HG03135 (cell line): Measurements from ENCODE around the gene TMTC1.
"Not testable (repeated sequence)": the region's sequence is repeated elsewhere in the genome, so short reads cannot be mapped to it uniquely, and the experiment has no call there.

Experiments
- ATAC-seq: cut with Tn5 transposase; IDR thresholded peaks from one replicate; pipeline ENCODE4 v1.9.1; 2021; ENCODE audit warnings: mild to moderate bottlenecking, moderate library complexity; ENCODE audit not compliant: unreplicated experiment

The TMTC1 gene

DNA sequence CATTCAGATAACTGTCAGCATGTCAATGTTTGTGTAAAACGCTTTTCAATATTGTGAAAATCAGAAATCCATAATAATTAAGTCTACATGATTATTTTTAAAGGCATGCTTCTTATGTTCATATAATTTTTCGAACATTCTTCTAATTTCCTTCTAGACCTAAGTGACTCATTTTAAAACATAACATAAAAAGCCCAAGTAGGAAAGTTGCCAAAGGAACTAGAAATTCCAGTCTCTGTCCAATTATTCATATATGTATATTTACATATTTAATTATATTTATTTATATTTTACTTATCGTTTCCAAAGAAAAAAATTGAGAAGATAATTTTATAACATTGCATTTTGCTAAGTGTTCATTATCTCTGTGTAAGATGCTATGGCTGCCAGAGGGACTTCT, 110.4 kb downstream of the TMTC1 start:
- ATAC-seq, result no peak

DNA sequence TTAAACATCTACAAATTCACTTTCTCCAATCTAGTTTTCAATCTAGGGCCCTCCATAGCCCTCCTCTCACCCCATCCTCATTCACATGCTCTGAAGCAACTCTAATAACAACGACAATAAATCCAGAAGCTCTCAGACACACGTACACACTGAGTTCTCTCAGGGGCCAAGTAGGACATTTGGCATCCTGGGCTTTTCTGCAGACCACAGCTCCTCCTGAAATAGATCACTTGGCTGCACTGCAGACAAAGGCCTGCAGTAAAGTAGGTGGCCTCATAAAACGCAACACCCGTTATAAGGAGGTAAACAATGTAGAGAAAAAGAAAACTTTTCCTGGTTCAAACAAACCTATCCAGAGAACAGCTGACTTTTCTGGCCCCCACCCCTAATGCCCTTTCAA, 111.2 kb downstream of the TMTC1 start:
- no peak for ATAC-seq

DNA sequence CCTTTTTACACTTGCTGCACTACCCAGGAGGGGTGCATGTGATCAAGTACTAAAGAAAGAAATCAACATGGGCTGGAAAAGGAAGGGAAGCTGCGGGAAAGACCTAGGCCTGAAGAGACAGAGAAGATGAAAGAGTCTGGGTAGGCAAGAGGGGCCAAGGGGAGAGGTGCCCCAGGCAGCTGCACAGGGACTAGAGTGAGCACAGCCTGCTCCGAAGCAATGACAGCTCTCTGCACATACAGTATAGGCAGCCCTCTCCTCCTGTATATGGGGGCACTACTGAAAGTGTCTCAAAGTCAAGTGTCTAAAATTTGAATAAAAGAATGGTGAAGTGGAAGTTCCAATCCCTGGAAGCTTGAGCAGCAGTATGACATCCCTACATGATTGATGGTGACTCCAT, 112.0 kb downstream of the TMTC1 start:
- ATAC-seq, result no peak

DNA sequence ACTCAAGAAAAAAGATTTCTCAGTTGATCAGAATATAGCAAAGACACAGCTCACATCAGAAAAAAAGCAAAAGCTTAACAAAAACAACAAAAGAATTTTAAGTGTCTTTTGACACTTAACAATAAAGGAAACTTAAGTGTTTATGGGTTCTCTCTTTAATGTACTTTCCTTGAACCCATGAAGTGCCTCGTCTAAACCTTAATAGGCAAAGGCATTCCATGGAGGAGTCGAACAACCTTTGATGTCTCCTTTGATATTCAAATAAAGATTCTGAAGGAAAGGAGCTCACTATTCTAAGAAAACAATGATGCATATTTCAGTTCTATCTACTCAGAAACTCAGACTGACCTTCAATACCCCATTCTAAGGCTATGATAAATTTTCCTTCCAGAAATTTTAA, 116.7 kb downstream of the TMTC1 start:
- no peak for ATAC-seq

GRCh38 chr12:29665107-29665506, 118.6 kb downstream of the TMTC1 start:
- ATAC-seq, result no peak

DNA sequence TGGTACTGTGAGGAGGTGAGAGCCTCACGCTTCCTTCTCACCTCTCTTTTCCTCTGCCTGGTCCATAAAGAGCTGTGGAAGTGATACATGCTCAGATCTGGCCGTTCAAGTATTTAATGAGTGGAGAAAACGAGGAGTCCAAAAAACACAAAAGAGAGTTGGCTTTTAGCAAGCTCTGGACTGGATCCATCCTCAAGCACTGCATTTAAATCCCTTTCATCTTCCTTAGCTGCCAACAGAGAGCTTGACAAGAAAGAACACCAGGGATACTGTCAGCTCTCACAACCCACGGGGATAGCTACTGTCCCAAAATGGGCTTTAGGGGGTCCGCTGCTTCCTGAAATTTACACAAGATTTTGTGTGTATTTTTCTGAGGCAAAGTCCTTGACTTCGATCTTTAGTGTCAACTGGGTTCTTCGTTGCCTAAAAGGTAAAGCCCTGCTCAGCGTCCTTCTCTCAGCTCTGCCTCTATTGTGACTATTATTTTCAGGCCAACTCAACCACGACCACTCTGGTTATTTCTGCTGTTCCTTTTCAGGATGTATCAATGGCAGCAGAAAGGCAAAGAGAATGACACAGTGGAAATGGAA, 120.9 kb downstream of the TMTC1 start:
- ATAC-seq, result no peak

GRCh38 chr12:29660847-29661246, 122.9 kb downstream of the TMTC1 start:
- ATAC-seq, result no peak

DNA sequence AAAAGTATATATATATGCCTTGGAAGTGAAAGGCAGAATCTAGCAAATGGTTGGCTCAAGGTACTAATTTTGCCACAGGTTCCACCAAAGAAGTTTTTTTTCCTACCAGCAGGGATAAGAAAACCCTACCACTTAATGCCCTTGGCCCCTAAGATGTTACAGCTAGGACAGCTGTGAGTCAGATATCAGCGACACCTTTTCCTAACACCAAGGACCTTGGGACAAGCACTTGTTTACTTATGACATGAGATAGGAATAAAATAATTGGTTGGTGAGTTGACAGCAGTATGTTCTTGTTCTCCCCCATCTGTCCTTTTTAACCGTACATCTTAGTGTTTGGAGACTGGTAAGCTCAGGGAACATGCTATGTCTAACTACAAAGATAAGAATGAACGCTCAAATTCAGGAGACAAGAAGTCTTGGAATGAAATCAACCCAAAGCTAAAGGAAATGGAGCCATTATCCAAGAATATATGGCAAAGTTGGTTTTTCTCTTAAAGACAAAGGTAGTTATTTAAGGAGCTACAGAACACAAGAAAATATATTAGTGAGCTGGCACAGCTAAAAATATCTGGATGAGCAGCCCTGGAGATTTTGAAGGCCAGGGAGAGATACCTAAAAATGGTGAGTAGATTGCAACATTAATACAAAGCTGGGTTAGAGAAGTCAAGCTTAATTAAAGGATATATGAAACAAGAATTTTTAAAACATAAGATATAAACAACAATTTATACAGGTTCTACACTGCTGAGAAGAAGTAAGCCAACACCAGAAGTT, 126.8 kb downstream of the TMTC1 start:
- no peak for ATAC-seq

DNA sequence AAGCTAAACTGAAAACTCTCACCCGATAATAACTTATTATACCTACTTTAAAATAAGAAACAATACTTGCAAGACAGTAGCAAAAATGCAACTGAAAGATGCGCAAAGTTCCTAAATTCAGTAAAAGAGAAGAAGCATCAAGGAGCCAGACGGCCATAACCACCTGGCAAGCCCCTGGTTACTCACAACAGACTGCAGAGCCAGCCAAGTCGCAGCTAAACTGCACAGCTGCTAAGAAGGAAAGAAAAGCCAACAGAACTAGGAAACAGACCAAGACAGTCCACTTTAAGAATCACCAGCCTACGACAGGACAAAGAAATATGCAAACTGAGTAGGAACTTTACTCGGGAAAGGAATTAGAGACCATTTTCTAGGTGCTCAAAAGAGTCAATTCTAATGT, 127.9 kb downstream of the TMTC1 start:
- no peak for ATAC-seq

GRCh38 chr12:29653286-29653685, 130.5 kb downstream of the TMTC1 start:
- ATAC-seq, result no peak

DNA sequence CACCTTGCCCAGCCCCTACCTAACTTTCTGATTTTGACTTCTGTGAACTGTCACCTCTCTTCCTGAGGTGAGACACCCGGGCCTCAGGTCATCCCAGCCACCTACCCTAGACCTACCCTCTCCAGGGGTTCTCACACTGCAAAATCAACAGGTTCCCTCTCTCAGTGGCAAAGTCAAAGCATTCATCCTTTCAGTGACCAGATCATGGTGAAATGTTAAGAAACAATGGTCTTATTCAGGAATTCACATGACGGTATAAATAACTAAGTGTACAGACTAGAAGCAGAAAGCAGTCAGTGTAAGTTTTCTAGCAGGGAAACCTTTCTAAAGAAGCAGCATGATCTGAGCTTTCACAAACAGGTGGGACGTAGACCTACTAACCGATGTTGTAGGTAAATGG, 133.4 kb downstream of the TMTC1 start:
- ATAC-seq, result no peak

GRCh38 chr12:29649722-29650121, 134.0 kb downstream of the TMTC1 start:
- ATAC-seq, result no peak

DNA sequence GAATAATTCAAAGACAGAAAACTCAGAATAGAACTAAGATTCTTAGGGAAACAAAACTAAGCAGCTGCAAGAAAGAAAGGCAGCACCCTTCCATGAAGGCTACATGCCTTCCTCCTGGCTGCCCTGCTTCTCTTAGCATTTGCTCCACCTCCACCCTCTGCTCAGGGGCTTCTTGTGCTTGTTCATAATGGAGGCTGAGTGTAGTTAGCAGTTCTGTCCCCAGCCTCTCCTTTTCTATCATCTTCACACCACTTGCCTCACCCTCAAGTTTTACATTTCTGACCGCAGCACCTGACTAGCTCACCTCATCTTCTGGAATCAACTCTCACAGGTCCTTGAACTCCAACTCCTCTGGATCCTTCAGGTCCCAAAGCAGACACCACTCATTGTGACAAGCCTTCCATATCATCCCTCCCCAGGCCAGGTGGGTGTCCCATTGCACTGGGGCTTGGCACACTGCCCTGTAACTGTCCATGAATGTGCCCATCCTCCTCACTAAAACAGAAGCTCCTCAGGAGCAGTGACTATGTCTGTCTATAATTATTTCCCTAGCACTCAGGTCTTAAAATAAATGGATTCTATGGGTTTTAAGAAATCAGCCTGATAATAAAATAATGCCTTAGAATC, 139.1 kb downstream of the TMTC1 start:
- no peak for ATAC-seq

- no peak for ATAC-seq
These were observed 143.0 kb downstream of the TMTC1 start for GRCh38 chr12:29640589-29641345.

GRCh38 chr12:29639893-29640495, 143.7 kb downstream of the TMTC1 start:
- ATAC-seq, result no peak

GRCh38 chr12:29638528-29638927, 145.2 kb downstream of the TMTC1 start:
- ATAC-seq, result no peak

DNA sequence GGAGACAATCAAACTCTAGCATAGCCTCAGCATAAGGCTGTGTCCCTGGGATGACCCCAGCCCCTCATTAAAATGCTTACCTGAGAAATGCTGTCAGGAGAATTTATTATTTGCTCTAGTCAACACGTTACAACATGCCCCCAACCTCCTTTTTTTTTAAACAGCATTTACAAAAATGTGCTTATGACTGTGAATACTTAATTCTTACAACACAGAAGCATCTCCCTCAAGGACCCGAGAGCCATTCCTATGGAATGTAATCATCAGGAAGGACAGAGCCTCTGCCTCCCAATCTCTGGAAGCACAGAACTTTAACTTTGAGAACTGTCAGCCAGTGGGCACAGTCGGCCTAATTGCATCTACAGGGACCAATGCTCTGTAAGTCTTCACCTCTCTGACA, 149.7 kb downstream of the TMTC1 start:
- ATAC-seq, result no peak

- ATAC-seq, result not testable (repeated sequence)
These were observed 153.6 kb downstream of the TMTC1 start for GRCh38 chr12:29630164-29630563.

DNA sequence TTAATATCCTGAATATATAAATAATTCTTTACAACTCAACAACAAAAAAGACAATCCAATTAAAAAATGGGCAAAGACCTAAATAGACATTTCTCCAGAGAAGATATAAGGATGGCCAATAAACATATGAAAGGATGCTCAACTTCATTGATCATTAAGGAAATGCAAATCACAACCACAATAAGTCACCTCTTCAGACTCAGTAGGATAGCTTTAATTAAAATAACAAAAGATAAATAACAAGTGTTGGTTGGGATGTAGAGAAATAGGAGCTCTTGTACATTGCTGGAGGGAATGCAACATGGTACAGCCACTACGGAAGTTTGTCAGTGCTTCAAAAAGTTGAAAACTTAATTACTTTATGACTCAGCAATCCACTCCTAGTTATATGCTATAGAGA, 156.5 kb downstream of the TMTC1 start:
- no peak for ATAC-seq

DNA sequence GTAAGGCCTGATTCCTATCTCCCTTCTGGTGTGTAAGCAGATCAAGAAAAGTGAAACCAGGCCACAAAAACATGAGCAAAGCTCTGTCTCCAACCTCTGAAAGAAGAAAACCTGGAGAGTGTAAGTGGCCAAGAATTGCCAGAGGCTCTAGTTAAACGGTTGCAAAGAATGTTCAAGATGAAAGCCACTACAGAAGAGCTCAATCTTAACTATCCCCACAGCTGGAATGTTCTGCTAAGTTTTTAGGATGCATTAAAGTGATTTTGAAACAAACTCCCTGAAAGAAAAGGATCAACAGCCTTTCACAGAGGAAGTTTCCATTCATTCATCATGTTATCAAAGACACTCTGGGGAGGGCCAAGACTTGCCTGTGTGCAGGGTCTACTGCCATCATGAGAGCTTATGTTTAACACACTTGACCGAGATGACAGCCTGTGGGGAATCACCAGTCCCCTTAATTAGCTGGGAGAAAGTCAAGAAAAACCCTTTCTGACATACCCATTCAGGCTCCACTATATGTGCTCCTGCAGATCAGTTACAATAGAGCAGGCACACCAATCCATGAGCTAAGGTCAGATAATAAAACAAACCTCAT, 158.3 kb downstream of the TMTC1 start:
- no peak for ATAC-seq

DNA sequence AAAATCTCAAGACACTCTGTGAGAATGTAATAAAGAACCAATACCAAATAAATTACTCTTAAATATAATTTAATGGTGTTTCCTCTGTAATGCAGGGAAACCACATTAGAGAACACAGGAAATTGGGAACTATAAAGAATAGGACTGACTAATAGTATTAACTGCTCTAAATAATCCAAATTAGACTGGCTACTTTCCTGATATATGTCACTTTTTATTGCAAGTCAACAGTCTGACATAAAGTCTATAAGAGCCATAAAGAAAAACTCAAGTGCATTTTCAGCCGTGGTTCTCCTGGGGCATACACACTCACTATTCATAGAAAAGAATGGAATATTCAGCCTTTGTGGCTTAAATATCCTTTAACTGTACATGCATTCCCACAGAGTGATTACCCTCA, 161.5 kb downstream of the TMTC1 start:
- ATAC-seq, result no peak
